Measurements from ENCODE around the gene BMS1. TPM values are rescaled to one million over a fixed set of nuclear protein-coding genes. Genes with fewer than 3 reads are reported as not detected.
"Not testable (repeated sequence)": the region's sequence is repeated elsewhere in the genome, so short reads cannot be mapped to it uniquely, and the experiment has no call there.

The BMS1 gene
- total and polyA plus RNA-seq, 8 donors: 1.8 to 33.9 (median 6.7) TPM

- intact Hi-C loops (cut with DNase I; ENCODE audit: low total_unique reads): loop anchor here (5.0 kb wide), 1 partner anchor 236 kb away; no protein-coding TSS in a partner anchor
- TF ChIP-seq EP300 (IDR thresholded peaks at IDR 0.05) (no peak), CTCF (IDR thresholded peaks at IDR 0.05) (peak in 5 of 7 experiments; percentile 21 to 65 (median 58)), POLR2AphosphoS5 (IDR thresholded peaks at IDR 0.05) (peak in 1 of 3 donors; percentile 27)
- H3K4me1 ChIP-seq: peaks cover 7 to 15% (median 12%) of the 10 kb centered on the region in 4 donors
- no peaks in the 10 kb centered on the region for H3K9me3 ChIP-seq
- peak; percentile 82 to 89 for DNase-seq
- H3K27ac ChIP-seq: no peak overlapping the region
- WGBS, 5 donors: 2 to 3% (median 2%) methylated on average over 45 to 87 of the region's 87 CpGs
- H3K4me3 ChIP-seq: peak overlapping the region; percentile 7 to 33 (median 20)
- H3K36me3 ChIP-seq: no peaks in the 10 kb centered on the region
- H3K27me3 ChIP-seq: peaks cover 3 to 41% (median 23%) of the 10 kb centered on the region in 3 donors
These were observed 83.8 kb downstream of the BMS1 start for GRCh38 chr10:42866115-42866995.

- H3K36me3 ChIP-seq: no peaks in the 10 kb centered on the region
- H3K4me3 ChIP-seq: no peak overlapping the region
- no peak for DNase-seq
- WGBS, 5 donors: 91 to 95% (median 92%) methylated on average over 9 of the region's 9 CpGs
- peaks cover 7 to 15% (median 12%) of the 10 kb centered on the region in 4 donors for H3K4me1 ChIP-seq
- peaks cover 3 to 36% (median 23%) of the 10 kb centered on the region in 3 donors for H3K27me3 ChIP-seq
- no peak for TF ChIP-seq POLR2A (IDR thresholded peaks at IDR 0.05)
- no peak for TF ChIP-seq EP300 (IDR thresholded peaks at IDR 0.05)
- TF ChIP-seq POLR2AphosphoS5 (IDR thresholded peaks at IDR 0.05): no peak
- TF ChIP-seq CTCF (IDR thresholded peaks at IDR 0.05): no peak
- H3K27ac ChIP-seq: no peak overlapping the region
- H3K9me3 ChIP-seq: no peaks in the 10 kb centered on the region
- intact Hi-C loops (cut with DNase I; ENCODE audit: low total_unique reads): loop anchor here (5.0 kb wide), 1 partner anchor 235 kb away; no protein-coding TSS in a partner anchor
These were observed 85.0 kb downstream of the BMS1 start for GRCh38 chr10:42867571-42867970.

- no peak overlapping the region for H3K27ac ChIP-seq
- no peak for DNase-seq
- H3K27me3 ChIP-seq: peaks cover 3 to 32% (median 23%) of the 10 kb centered on the region in 3 donors
- 87 to 91% (median 89%) methylated on average over 9 of the region's 9 CpGs for WGBS, 5 donors
- TF ChIP-seq CTCF (IDR thresholded peaks at IDR 0.05) (no peak), EP300 (IDR thresholded peaks at IDR 0.05) (no peak), POLR2A (IDR thresholded peaks at IDR 0.05) (no peak), POLR2AphosphoS5 (IDR thresholded peaks at IDR 0.05) (no peak)
- no peaks in the 10 kb centered on the region for H3K9me3 ChIP-seq
- no peak overlapping the region for H3K4me3 ChIP-seq
- peaks cover 7 to 15% (median 12%) of the 10 kb centered on the region in 4 donors for H3K4me1 ChIP-seq
- intact Hi-C loops (cut with DNase I; ENCODE audit: low total_unique reads): loop anchor here (5.0 kb wide), 1 partner anchor 234 kb away; no protein-coding TSS in a partner anchor
- H3K36me3 ChIP-seq: no peaks in the 10 kb centered on the region
These were observed 85.9 kb downstream of the BMS1 start for GRCh38 chr10:42868530-42868929.

- intact Hi-C loops (cut with DNase I; ENCODE audit: low total_unique reads): loop anchor here (5.0 kb wide), 1 partner anchor 232 kb away; no protein-coding TSS in a partner anchor
These were observed 87.4 kb downstream of the BMS1 start for GRCh38 chr10:42869977-42870350.

GRCh38 chr10:42871138-42871641, 88.6 kb downstream of the BMS1 start:
- peak in 1 of 2 donors; percentile 60 for DNase-seq
- H3K4me3 ChIP-seq; H3K36me3 ChIP-seq; intact Hi-C loops (cut with DNase I; ENCODE audit: low total_unique reads); H3K9me3 ChIP-seq; H3K27ac ChIP-seq: not testable (repeated sequence)
- WGBS, 5 donors: 32 to 54% (median 41%) methylated on average over 7 to 13 of the region's 13 CpGs
- Histone ChIP-seq H3K4me1 (peaks cover 4 to 16% (median 8%) of the 10 kb centered on the region in 4 donors), H3K27me3 (peaks cover under 1 to 14% (median 5%) of the 10 kb centered on the region in 3 donors)

More at GRCh38 chr10:42869977-42870350, 87.4 kb downstream of the BMS1 start:
- no peak for TF ChIP-seq POLR2A (IDR thresholded peaks at IDR 0.05)
- TF ChIP-seq POLR2AphosphoS5 (IDR thresholded peaks at IDR 0.05): no peak
- TF ChIP-seq CTCF (IDR thresholded peaks at IDR 0.05): no peak
- no peak for TF ChIP-seq EP300 (IDR thresholded peaks at IDR 0.05)
- H3K4me1 ChIP-seq: peaks cover 7 to 15% (median 12%) of the 10 kb centered on the region in 4 donors
- H3K27ac ChIP-seq: no peak overlapping the region
- H3K9me3 ChIP-seq: no peaks in the 10 kb centered on the region
- WGBS, 5 donors: 83 to 95% (median 92%) methylated on average over 9 of the region's 9 CpGs
- H3K27me3 ChIP-seq: peaks cover 3 to 22% (median 17%) of the 10 kb centered on the region in 3 donors
- no peaks in the 10 kb centered on the region for H3K36me3 ChIP-seq
- no peak overlapping the region for H3K4me3 ChIP-seq
- DNase-seq: no peak

All from stomach (tissue), 9 donors.